HG03280 (cell line): ENCODE results near the gene PQBP1.

ENCODE experiments used
- ATAC-seq: cut with Tn5 transposase; IDR thresholded peaks from one replicate; pipeline ENCODE4 v1.9.1; 2021; ENCODE audit warnings: mild to moderate bottlenecking, moderate library complexity; ENCODE audit not compliant: unreplicated experiment

The PQBP1 gene

GRCh38 chrX:48901069-48901468, 3.3 kb downstream of the PQBP1 start:
- ATAC-seq, result no peak

GRCh38 chrX:48902135-48902534, 4.4 kb downstream of the PQBP1 start:
- no peak for ATAC-seq

GRCh38 chrX:48902776-48903175, 5.0 kb downstream of the PQBP1 start:
- no peak for ATAC-seq

- ATAC-seq, result no peak
Measured at GRCh38 chrX:48903290-48903689, 5.6 kb downstream of the PQBP1 start.

GRCh38 chrX:48904180-48904579, 6.5 kb downstream of the PQBP1 start:
- no peak for ATAC-seq

- ATAC-seq, result no peak
Measured at GRCh38 chrX:48904626-48905025, 6.9 kb downstream of the PQBP1 start.

GRCh38 chrX:48905090-48905790, 7.5 kb downstream of the PQBP1 start:
- no peak for ATAC-seq

GRCh38 chrX:48908600-48908999, 10.9 kb downstream of the PQBP1 start:
- ATAC-seq, result no peak

GRCh38 chrX:48909703-48910294, 12.1 kb downstream of the PQBP1 start:
- no peak for ATAC-seq

- no peak for ATAC-seq
Measured at GRCh38 chrX:48910926-48911411, 13.2 kb downstream of the PQBP1 start.

- ATAC-seq, result peak; percentile 56
Measured at GRCh38 chrX:48911412-48912182, 13.9 kb downstream of the PQBP1 start, which contains the start of gene SLC35A2. Gene SLC35A2 (minus strand): TSS chrX:48911646. CDS start chrX:48911636, 10 bp downstream.

GRCh38 chrX:48913605-48914366, 16.1 kb downstream of the PQBP1 start:
- ATAC-seq, result no peak

- ATAC-seq, result no peak
Measured at GRCh38 chrX:48914593-48915493, 17.1 kb downstream of the PQBP1 start.

- ATAC-seq, result peak; percentile 25
Measured at GRCh38 chrX:48917139-48918001, 19.6 kb downstream of the PQBP1 start.

GRCh38 chrX:48918301-48918642, 20.5 kb downstream of the PQBP1 start:
- ATAC-seq, result no peak

GRCh38 chrX:48918643-48919340, 21.1 kb downstream of the PQBP1 start, which contains the start of gene PIM2:
Gene PIM2 (minus strand): TSS chrX:48919024. CDS start chrX:48918834, 190 bp downstream.
- peak; percentile 72 for ATAC-seq

- peak; percentile 21 for ATAC-seq
Measured at GRCh38 chrX:48919360-48919841, 21.7 kb downstream of the PQBP1 start.
